MV-4-11 (cell line): ENCODE measurements around the gene GPR143.
A peak's percentile ranks its signal among the peaks of the same experiment; 100 is the strongest.
"Not testable (repeated sequence)": the region's sequence is repeated elsewhere in the genome, so short reads cannot be mapped to it uniquely, and the experiment has no call there.

Source experiments
- DNase-seq: peaks from one replicate; lab custom pipeline; 2025; lab: John Stamatoyannopoulos, UW

Gene GPR143

DNA sequence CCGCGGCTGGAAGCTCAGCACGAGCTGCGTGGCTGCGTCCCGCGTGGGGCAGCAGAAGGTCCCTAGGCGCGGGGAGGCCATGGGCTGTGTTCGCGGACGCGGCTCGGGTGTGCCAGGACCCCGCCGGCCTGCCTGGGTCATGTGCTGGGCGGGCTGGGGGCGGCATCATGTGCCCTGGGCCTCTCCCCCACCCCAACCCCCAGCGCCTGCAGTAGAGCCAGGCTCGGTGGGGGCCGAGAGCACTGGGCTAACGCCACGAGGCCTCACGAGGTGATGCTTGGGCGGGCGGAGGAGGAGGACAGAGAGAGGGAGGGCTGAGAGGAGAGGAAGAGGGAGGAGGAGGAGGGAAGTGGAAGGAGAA is at the start of gene GPR143:
Gene GPR143 (minus strand): TSS at position 111 of the 361 bp plus-strand sequence. CDS start 30 bp downstream, at position 81.
- DNase-seq, result no peak

DNA sequence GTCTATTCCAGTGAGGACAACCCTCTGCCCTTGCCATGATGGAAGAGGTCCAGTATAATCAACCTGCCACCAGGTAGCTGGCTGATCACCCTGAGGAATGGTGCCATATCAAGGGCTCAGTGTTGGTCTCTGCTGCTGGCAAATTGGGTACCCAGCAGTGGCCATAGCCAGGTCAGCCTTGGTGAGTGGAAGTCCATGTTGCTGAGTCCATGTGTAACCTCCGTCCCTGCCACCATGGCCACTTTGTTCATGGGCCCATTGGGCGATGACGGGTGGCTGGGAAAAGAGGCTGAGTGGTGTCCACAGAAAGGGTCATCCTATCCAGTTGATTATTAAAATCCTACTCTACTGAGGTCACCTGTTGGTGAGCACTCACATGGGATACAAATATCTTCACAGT is 45.4 kb upstream of the GPR143 start:
- DNase-seq, result not testable (repeated sequence)

DNA sequence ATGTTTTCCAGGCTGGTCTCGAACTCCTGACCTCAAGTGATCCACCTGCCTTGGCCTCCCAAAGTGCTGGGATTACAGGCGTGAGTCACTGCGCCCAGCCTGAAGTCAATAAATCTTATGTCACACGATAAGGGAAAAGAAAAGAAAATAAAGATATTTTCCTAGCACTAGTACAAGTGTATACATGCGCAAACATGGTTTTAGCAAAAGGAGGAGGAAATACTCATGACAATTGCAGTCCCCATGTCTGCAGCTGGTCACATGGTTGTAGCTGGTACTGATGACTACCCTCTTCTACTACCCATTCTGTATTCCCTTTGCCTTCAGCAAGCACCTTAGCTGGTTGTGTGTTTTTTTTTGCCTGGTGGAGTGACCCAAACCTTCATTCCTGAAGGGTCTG is 44.2 kb upstream of the GPR143 start:
- not testable (repeated sequence) for DNase-seq

DNA sequence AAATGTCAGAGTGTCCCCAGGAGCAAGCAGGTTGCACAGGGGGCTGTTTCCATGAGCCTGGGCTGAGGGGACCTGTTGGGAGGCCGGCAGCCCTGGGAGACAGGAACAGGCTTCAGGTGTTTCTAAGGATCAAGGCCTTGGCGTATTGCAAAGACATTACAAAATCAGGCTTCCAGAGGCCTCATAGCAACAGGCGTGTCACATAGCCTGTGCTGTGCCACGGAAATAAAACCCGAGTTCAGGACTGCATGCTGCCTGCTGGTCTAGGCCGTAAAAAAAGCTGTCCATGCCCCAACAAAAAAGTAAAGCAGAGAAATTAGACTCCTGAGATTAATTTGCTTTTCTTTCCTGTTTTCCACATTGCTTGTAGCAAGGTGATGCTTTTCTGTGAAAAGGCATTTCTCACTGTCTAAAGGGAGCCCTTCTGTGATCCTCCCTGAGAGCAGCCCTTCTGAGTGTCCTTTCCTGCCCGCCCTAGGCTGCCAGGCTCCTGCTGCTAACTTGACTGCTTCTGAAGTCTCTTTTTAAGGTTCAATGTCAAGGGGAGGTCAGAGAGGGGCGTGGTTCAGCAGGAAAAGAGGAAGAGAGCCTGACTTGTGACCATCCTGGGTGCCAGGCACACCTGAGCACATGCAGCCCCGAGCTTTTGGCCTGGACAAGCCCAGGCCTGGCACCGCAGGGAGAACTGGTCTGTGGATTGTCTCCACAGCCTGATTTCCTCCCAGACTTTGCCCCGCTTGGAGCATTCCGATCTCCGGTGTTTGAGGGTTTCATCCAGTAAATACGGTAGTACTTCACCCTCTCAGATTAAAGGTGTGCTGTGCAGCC is 41.9 kb upstream of the GPR143 start:
- DNase-seq, result no peak

DNA sequence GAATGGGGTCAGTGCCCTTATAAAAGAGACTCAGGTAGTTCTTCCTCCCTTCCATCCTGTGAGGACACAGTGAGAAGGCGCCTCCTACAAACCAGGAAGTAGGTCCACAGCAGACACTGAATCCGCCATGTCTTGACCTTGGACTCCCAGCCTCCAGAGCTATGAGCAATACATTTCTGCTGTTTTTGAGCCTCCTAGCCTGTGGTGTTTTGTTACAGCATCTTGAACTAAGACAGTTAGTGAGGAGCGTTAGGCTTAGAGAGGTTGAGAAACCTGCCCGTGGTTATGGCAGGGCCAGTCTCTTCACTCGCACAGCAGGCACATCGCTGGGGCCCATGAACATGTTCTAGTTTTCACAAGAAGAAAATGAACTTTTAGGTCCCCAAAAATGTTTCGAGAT is 40.3 kb upstream of the GPR143 start:
- peak; percentile 2 for DNase-seq

DNA sequence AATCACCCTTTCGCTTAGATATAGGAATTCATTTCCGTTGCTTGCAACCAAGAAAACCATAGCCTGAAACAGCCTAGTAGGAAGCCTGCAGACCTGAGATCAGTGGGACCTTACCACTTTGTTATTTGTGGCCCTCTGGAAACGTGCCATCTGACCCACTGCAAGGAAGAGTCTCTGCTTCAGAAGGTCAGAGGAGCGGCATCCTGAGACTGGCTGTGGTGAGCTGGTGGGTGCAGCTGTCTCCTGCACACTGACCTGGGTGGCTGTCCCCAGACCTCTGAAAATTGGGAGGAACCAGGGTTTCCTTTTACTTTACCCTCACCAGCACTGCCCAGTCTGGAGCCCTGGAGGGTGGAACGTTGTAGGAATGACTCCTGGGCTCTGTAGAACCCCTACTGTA is 38.8 kb upstream of the GPR143 start:
- DNase-seq, result no peak

DNA sequence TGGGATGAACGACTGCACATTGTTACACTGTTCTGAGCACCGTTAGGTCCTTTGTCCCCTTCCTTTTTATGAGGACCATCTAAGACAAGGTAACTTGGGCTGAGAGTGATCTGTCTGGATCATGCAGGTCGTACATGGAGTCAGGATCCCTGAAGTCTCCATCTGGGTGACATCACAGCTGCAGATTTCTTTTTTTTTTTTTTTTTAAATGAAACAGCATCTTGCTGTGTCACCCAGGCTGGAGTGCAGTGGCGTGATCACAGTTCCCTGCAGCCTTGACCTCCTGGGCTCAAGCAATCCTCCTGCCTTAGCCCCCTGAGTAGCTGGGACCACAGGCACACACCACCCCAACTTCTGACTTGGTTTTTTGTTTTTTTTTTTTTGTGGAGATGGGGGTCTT is 37.1 kb upstream of the GPR143 start:
- DNase-seq, result no peak

DNA sequence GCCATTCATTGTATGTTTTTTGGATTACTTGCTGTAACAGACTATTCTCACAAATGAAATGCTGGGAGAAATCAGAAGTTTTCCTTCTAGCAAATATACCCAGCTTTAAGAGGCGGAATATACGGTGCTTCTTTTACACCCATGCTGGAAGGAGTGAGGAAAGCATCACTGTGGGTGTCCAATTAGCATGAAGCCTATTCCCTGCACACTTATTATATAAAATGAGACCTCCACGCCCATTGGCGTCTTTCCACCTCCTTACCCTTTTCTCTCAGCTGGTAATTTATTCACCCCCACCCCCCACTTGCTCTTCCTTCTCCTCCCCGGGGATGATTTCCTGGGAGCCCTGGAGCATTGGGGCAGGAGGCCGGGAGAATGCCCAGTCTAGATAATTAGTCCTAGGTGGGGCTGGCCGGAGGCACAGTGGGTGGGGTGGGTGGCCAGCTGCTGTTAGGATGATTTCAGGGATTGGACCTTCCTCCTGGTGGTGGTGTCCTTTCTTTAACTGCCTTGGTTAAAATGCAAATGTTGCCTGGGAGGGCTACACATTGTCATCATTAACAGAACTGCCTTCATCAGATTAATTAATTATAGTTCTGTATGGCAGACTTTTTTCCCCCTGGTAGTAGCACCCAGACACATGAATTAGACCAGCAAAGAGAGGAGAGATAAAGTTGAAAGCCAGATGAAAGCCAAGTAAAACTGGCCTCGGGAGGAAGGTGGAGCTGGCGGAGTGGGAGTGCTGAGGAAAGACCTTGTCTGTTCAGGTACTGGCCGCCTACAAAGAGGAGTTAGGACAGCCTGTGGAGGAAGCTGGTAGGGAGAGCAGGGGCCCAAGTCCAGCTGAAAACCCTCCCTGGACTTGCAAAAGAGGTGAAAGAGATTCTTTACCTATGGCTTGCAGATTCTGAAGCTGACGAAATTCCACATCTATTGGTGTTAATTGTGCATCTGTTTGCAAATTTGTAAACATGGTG is 32.0 kb upstream of the GPR143 start:
- DNase-seq, result no peak

DNA sequence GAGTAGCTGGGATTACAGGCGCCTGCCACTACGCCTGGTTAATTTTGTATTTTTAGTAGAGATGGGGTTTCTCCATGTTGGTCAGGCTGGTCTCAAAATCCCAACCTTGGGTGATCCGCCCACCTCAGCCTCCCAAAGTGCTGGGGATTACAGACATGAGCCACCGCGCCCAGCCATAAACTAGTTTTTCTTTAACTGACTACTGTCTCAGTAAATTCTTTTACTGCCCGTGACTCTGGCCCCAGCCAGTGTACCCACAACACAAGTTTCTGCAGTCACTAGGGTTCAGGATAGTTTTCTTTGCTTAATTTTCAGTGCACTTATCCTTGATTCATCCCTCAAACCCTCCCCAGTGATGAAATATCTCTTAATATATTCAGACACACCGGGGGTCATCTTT is 28.8 kb upstream of the GPR143 start:
- DNase-seq, result no peak

DNA sequence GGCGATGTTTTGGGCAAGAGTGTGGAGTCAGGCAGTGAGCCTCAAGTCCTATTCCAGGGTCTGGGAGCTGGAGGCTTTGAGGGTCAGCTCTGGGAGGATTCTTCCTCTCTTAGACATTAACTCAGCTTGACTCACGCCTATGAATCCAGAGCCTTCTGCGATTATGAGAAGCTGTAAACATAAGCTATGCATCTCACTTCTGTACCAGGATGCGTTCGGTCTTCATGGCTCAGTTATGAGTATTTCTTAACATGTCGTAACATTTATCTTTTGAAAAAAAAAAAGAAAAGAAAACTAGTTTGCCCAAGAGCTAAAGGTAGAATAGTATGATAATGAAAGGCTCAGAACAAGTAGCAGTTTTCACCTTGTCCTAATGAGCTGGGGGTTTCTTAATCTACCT is 25.2 kb upstream of the GPR143 start:
- DNase-seq, result no peak

DNA sequence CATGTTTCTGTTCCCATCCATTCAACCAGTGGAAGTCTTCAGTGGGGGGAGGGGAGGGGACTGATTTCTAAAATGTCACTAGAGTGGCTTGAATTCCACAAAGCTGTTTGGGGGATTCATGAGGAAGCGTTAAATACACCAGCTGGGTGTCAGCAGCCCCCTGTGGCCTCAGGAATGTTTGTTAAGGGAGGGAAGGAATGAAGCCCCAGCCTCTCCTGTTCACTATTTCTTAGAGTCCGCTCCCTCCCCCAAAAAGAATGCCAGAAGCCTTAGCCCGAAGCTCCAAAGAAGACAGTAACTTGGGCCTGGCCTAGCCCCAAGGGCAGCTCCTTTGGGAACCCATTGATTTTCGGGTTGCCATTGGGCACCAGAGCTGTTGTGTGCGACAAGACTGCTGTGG is 23.9 kb upstream of the GPR143 start:
- no peak for DNase-seq

DNA sequence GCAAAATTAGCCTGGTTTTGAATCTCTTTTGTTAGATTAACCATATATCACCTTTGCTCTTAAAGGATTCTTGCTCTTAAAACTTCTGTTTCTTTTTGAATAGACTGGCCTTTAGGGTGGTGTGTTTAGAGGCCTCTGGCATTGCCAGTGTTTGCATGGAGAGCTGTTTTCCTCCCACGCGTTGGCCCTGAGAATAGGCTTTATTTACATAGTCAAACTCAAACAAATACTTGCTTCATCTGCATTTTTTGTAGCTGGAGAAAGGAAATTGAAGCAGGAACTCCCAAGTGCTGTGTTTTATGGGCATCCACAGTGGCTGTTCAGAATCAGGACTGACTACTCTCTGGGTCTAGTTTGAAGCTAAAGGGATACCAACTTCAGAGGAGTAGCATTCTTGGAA is 23.3 kb upstream of the GPR143 start:
- no peak for DNase-seq

DNA sequence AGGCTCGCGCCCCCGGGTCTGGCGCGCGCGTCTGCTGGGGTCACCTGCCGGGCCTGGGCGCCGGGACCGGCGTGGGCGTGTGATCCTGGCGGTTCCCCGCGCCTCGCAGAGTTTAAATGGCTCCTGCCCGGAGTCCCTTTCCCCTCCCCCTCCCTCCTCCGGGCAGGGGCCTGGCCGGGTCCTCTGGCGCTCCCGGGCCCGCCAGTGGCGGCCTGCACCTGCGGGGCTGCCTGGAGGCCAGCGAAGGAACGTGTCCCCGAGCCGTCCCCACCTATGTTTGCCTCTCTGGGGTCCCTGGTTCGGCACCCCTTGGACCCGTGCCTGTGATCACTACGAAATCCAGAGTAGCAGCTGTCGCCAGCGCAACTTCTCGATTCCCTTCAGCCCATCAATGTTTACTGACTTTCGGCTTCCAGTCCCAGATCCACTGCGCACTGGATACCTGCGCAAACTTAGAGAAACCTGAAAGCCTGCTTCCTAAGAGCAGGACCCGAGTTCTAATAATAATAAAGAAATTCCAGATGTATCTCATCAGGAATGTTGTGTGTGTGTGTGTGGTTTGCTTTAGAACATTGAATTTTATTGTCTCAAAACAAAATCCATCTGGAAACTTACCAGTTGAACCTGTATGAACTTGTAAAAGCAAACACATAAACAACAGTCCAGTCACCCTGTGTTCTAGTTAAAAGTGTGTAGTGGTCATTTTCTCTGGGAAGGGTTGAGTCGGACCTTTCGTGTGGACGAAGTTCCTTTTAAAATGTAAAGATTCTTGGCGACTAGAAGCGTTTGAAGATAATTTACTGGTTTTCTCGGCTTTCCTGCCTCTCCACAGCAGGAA is 21.4 kb upstream of the GPR143 start:
- no peak for DNase-seq

DNA sequence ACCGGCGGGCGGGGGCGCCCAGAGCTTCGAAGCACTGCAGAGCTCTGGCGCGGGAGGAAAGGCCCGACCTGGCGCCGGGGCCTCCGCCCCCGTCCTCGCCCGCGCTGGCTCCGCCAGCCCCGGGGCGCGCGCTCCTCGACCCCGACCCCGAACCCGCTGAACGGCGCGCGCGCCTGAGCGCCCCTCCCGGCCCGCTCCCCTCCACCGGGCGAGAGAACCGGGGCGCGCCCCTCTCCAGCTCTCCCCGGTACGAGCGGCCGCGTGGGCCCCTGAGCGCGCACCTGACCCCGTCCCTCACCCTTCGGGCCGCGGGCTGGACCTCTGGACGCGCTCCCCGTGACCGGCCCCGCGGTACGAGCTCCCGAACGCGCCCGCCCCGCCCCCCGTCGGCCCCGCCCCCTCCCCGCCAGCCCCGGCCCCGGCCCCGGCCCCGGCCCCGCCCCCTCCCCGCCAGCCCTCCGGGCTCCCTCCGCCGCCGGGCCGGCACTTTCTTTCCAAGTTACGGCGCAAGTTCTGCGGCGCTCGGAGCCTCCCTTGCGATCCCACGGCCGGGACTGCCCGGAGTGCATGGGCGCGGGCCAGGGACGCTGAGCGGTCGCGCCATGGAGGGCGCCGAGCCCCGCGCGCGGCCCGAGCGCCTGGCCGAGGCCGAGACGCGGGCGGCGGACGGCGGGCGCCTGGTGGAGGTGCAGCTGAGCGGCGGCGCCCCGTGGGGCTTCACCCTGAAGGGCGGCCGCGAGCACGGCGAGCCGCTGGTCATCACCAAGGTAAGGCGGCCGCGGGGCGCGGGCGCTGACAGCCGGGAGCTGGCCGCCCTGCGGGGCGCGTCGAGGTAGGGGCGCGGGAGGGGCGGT is 20.5 kb upstream of the GPR143 start, which contains the start of gene SHROOM2:
Gene SHROOM2 (plus strand): TSS at position 486 of the 854 bp plus-strand sequence. CDS start 117 bp downstream, at position 603.
- no peak for DNase-seq

DNA sequence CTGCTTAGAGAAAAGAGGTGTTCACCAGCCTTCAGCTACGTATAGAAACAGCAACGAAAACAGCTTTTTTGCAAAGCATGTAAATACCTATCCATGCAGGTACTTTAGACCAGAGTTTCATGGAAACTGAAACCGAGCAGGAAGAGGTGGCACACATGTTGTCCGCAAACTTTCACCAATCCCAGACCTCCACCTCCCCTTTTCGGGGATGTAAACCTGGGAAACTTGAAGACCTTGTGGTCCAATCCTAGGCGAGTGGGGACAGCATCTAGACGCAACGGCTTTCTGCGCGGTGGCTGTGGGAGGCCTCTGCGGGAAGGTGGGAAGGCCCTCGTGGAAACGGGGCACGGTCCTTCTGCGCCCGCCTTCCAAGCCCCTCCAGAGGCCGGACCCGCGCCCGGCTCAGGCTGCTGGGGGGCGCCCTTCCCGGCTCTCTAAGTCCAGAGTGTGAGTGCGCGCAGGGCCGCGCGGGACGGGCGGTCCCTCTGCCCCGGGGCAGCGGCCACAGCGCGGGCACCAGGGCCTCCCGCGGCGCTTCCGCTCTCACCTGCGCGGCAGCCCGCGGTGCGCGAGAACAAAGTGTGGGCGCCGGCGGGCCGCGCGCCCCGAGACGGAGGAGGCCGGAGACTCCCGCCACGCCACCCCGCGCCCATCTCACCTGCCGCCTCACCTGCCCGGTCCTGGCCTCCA is 19.8 kb upstream of the GPR143 start:
- no peak for DNase-seq

DNA sequence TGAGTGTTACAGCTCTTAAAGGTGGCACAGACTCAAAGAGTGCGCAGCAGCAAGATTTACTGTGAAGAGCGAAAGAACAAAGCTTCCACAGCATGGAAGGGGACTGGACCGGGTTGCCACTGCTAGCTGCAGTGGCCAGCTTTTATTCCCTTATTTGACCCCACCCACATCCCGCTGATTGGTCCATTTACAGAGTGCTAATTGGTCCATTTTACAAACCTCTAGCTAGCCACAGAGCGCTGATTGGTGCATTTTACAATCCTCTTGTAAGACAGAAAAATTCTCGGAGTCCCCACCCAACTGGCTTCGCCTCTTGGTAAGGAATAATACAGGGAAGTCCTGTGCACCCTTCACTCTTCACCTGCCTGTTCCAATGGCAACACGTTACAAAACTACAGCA is 18.7 kb upstream of the GPR143 start:
- no peak for DNase-seq

DNA sequence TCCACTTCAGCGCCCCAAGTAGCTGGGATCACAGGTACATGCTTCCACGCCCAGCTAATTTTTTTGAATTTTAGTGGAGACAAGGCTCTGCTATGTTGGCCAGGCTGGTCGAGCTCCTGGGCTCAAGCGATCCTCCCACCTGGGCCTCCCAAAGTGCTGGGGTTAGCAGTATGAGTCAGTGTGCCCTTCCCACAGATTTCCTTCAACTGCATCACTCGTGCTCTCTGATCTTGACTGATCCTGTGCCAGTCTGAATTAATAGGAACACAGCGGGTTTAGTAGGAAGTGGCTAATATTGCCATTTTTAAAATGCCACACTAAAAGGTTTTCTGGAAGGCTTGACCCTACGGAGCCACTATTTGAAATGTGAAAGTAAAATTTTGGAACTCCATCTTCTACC is 16.3 kb upstream of the GPR143 start:
- no peak for DNase-seq

DNA sequence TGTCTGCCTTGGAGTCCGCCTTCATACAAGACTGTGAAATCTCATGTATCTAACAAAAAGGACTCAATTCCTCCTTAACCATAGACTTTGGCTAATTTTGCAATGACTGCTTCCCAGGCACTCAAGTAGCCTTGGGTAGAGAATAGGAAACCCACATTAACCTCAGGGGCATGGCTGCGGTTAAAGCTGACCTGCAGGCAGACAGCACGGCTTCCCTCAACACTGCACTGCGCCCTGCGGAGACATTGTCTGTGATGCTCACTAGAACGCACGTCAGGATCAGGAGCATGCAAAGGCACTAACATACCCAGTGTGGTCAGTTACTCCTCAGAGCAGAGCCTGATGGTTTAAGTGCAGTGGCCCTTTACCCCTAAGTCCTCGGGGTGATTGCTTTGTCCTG is 10.3 kb upstream of the GPR143 start:
- peak; percentile 90 for DNase-seq

DNA sequence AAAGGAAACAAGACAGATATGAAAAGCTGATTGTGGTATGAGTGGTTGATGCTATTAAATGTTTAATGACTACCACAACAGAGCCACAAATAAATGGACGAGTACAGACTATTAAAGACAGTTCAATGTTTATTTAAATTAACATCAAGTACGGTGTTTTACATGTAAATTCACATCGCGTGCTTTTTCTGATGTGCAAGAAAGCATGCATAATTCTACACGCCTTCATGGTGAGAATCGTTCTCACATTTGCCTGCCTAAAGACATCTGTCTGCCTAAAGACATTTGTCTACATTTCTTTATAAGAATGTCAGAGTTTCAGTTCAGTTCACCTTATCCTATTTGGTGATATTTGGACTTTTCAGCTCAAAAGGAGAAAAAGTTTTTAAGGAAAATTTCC is 7.3 kb upstream of the GPR143 start:
- no peak for DNase-seq

DNA sequence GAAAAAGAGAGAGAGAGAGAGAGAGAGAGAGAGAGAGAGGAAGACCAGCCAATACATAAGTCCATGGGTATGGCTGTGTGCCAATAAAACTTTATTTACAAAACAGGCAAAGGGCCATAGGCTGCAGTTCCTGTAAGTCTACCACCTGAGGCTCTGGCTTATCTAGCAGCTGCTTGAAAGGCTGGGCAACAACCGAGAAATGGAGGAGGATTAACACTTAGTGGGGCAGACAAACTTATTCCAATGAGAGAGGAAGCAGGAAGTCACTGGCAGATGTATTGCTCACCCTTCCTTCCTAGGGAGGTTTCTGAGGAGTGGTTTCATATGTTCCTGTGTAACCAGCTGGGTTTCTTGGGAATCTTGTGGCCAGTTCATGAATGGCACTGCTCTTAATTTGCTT is 4.7 kb upstream of the GPR143 start:
- DNase-seq, result peak; percentile 7
